ENCODE data around the gene CEACAM16. TPM values are rescaled to one million over a fixed set of nuclear protein-coding genes. Genes with fewer than 3 reads are reported as not detected.

CEACAM16 gene
- total and polyA plus RNA-seq, 9 of the 15 experiments (the other 6 are each of a cell fraction or from before 2014, with no cell fraction given), result not detected

DNA sequence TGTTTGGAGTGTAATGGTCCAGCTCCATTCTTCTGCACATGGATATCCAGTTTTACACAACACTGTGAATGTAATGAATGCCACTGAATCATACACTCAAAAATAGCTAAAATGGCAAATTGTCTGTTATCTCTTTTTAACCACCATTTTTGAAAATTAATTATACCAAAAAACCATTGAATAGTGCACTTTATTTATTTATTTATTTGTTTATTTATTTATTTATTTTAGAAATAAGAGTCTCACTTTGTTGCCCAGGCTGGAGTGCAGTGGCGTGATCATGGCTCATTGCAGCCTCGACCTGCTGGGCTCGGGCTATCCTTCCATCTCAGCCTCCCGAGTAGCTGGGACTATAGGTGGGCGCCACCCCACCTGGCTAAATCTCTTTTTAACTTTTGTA lies 35.0 kb upstream of the CEACAM16 start:
- Histone ChIP-seq H3K4me1 (replicated peaks in 1 of 2; ENCODE audit: control insufficient read depth in 2 of 2, insufficient read depth in 2 of 2, low read length in 2 of 2) (peaks cover 0 to 5% of the 10 kb centered on the region in 2 experiments; a peak in 4 of 5 replicates), H3K27ac (ENCODE audit: extremely low read depth, low read depth, low read length) (no peak overlapping the region), H3K4me3 (no peak overlapping the region), H4K20me1 (replicated peaks; ENCODE audit: control insufficient read depth, insufficient read depth, low read length) (no peaks in the 10 kb centered on the region), H3K9ac (ENCODE audit: insufficient read depth in 1 of 2, low read depth in 2 of 2, low read length in 2 of 2) (no peak overlapping the region), H3K4me2 (ENCODE audit: insufficient read depth, low read length) (no peak overlapping the region), H2AFZ (ENCODE audit: low read depth, low read length) (no peak overlapping the region), H3K36me3 (ENCODE audit: control insufficient read depth, insufficient read depth, low read length) (peaks cover 12% of the 10 kb centered on the region; the same call in 2 of the 3 replicates), H3K79me2 (ENCODE audit: control insufficient read depth, insufficient read depth, low read length) (no peaks in the 10 kb centered on the region), H3K9me1 (ENCODE audit: control insufficient read depth, insufficient read depth, low read length) (no peaks in the 10 kb centered on the region), H3K9me3 (replicated peaks; ENCODE audit: control insufficient read depth, insufficient read depth, low read depth, low read length) (no peaks in the 10 kb centered on the region), H3K27me3 (ENCODE audit: control insufficient read depth in 2 of 2, insufficient read depth in 2 of 2, low read length in 2 of 2) (no peaks in the 10 kb centered on the region)
- DNase-seq (ENCODE audit: extremely low read depth in 1 of 4, low spot score in 3 of 4) (no peak), ATAC-seq (no peak), FAIRE-seq (no peak)
- CTCF ChIA-PET (ENCODE audit: low intra/inter-chr PET ratio), result no interaction called here
- TF ChIP-seq PHB2 (IDR thresholded peaks at IDR 0.05; ENCODE audit: low read depth), result no peak
- TF ChIP-seq, protein P1, sequence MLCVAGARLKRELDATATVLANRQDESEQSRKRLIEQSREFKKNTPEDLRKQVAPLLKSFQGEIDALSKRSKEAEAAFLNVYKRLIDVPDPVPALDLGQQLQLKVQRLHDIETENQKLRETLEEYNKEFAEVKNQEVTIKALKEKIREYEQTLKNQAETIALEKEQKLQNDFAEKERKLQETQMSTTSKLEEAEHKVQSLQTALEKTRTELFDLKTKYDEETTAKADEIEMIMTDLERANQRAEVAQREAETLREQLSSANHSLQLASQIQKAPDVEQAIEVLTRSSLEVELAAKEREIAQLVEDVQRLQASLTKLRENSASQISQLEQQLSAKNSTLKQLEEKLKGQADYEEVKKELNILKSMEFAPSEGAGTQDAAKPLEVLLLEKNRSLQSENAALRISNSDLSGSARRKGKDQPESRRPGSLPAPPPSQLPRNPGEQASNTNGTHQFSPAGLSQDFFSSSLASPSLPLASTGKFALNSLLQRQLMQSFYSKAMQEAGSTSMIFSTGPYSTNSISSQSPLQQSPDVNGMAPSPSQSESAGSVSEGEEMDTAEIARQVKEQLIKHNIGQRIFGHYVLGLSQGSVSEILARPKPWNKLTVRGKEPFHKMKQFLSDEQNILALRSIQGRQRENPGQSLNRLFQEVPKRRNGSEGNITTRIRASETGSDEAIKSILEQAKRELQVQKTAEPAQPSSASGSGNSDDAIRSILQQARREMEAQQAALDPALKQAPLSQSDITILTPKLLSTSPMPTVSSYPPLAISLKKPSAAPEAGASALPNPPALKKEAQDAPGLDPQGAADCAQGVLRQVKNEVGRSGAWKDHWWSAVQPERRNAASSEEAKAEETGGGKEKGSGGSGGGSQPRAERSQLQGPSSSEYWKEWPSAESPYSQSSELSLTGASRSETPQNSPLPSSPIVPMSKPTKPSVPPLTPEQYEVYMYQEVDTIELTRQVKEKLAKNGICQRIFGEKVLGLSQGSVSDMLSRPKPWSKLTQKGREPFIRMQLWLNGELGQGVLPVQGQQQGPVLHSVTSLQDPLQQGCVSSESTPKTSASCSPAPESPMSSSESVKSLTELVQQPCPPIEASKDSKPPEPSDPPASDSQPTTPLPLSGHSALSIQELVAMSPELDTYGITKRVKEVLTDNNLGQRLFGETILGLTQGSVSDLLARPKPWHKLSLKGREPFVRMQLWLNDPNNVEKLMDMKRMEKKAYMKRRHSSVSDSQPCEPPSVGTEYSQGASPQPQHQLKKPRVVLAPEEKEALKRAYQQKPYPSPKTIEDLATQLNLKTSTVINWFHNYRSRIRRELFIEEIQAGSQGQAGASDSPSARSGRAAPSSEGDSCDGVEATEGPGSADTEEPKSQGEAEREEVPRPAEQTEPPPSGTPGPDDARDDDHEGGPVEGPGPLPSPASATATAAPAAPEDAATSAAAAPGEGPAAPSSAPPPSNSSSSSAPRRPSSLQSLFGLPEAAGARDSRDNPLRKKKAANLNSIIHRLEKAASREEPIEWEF (CRISPR knock-in tag; IDR thresholded peaks at IDR 0.05), result no peak
- no peak for TF ChIP-seq LCOR (CRISPR knock-in tag; IDR thresholded peaks at IDR 0.05)
- no peak for TF ChIP-seq RBM34 (IDR thresholded peaks at IDR 0.05; ENCODE audit: borderline replicate concordance, insufficient read depth, low read length)
- no peak for TF ChIP-seq OTX1 (CRISPR knock-in tag; IDR thresholded peaks at IDR 0.05)
- no peak for TF ChIP-seq DMBX1 (CRISPR knock-in tag; IDR thresholded peaks at IDR 0.05; ENCODE audit: borderline replicate concordance)
- TF ChIP-seq TAF1 (IDR thresholded peaks at IDR 0.05; ENCODE audit: control insufficient read depth, extremely low read depth, insufficient read depth, low read length, severe bottlenecking), result no peak
- TF ChIP-seq DIDO1 (tag; IDR thresholded peaks at IDR 0.05; ENCODE audit: low read depth), result no peak
- TF ChIP-seq ZNF253 (CRISPR knock-in tag; conservative IDR thresholded peaks at IDR 0.05), result no peak
- TF ChIP-seq CBFA2T2 (conservative IDR thresholded peaks at IDR 0.05), result no peak
- TF ChIP-seq ZNF24 (IDR thresholded peaks at IDR 0.05), result no peak
- no peak for TF ChIP-seq XRCC3 (IDR thresholded peaks at IDR 0.05)
- no peak for TF ChIP-seq SMARCA4 (IDR thresholded peaks at IDR 0.05)
- TF ChIP-seq ZNF239 (CRISPR knock-in tag; IDR thresholded peaks at IDR 0.05), result no peak
- no peak for TF ChIP-seq POLR2AphosphoS5 (IDR thresholded peaks at IDR 0.05; ENCODE audit: control insufficient read depth, insufficient read depth, low read depth, low read length)
- TF ChIP-seq U2AF1 (optimal IDR thresholded peaks at IDR 0.05; ENCODE audit: low read depth, low read length), result no peak
- intact Hi-C loops (cut with micrococcal nuclease) (no loop called here), in situ Hi-C loops (cut with MboI) (no loop called here)
- POLR2A ChIA-PET, result interaction anchor here (0.9 kb wide), 1 partner anchor 75 kb away, joined by 3 read pairs; no protein-coding TSS in a partner anchor
- no TSS peak for BruUV-seq (replicated peaks)
- 71% methylated on average over 5 of the region's 5 CpGs for WGBS (ENCODE audit: insufficient coverage, low coverage, missing lambda C conversion rate)
